Left colon (tissue), 2 donors: ENCODE results near the gene LGR6. TPM values are rescaled to one million over a fixed set of nuclear protein-coding genes. Genes with fewer than 3 reads are reported as not detected.

ENCODE experiments used
- ATAC-seq: fragments of 200-7000 bp; cut with Tn5 transposase; one replicate; pipeline ENCODE4 v1.9.1; 2020; ENCODE audit warnings: mild to moderate bottlenecking, moderate library complexity
- DNase-seq, 2 donors: peaks; one replicate each; pipeline ENCODE4 v3.0.0-alpha.2; 2020
- intact Hi-C, 2 donors: fragments of 100-400 bp; cut with DNase I in 1 of 2; cut with micrococcal nuclease in 1 of 2; formaldehyde crosslinking; loops; one replicate each; pipeline versions ENCODE4 v1.11.2 to v1.14.0; 2022; cut with DNase I, micrococcal nuclease
- total RNA-seq, 2 donors: library from RNA; stranded (reverse); fragmentation: NEBNext Ultra II Directional; extraction: Animal tissue kit (Norgen Biotek cat#: 25700); gene quantifications; one replicate each; pipeline ENCODE4 v1.2.1, GENCODE V29; 2021
- donor health status: DM: no; HTN: no; CAD: no.
- donor health status: DM: yes; HTN: yes; CAD: no.

The LGR6 gene
- total RNA-seq, 2 donors from 2014 or later: 1.1 to 1.9 TPM

DNA sequence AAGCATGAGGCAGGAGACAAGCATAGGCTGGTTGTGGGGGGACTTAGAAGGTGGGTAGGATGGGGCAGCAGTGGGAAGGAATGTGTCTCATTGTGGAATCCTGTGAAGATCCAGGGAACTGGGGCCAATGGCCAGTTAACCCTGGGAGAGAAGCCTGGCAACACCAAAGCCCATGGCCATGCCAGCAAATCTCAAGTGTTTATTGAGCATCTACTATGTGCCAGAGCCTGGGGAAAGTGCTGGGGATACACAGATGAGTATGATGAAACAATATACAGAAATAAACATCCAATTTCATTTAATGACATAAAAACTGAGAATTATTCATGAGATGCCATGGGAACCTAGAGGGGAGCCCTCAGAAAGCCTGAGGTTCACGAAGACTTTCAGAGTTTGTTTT is 17.4 kb downstream of the LGR6 start:
- intact Hi-C loops: no loop called here
- DNase-seq (no peak), ATAC-seq (no peak)

DNA sequence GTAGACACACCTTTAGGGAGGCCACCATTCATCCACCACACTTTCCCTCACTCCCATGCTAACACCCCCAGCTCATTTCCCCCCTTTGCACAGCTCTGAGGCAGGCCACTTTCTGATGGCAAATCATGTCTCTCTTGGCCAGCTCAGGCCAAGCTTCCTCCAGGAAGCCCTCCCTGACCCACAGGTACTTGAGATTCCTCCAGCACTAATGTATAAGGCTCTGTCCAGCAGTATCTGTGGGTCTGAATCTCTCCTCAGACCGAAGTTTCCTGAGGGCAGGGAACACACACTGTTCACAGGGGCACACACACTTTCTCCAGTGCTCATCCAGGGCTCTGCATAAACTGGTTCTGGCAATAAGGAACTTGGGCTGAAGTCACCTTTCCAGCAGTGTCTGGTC is 19.2 kb downstream of the LGR6 start:
- ATAC-seq: no peak
- intact Hi-C loops: no loop called here
- no peak for DNase-seq

DNA sequence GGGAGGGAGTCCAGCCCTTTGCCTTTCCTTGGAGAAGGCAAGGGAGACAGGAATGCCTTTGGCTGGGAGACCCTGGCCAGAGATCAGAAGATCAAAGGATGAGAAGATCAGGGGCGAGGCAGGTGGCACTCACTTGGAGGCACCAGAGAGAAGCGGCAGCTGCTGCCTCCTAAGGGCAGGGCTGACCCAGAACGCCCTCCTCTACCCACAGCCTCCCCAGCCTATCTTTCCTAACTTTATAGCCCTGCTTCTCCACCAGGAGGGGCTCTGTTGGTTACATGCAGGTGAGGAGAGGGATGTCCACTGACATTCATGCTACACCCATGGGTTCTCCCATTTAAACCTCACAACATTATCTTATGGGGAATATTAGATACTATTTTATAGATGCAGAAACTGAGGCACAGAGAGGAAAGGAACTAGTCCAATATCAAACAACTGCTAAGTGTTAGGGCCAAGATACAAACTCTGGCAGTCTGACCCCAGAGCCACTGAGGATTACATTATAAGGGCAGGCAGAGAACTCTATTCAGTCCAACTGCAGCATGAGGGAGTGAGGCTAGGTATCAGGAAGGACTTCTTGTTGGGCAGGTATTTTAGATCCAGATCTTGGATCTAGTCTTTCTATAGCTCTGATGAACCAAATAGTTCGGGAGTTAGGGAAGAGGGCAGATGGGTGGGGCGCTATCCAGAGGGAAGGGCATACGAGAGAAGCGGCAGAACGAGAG is 19.9 kb downstream of the LGR6 start:
- ATAC-seq: peak; percentile 71
- no peak for DNase-seq
- intact Hi-C loops: no loop called here

DNA sequence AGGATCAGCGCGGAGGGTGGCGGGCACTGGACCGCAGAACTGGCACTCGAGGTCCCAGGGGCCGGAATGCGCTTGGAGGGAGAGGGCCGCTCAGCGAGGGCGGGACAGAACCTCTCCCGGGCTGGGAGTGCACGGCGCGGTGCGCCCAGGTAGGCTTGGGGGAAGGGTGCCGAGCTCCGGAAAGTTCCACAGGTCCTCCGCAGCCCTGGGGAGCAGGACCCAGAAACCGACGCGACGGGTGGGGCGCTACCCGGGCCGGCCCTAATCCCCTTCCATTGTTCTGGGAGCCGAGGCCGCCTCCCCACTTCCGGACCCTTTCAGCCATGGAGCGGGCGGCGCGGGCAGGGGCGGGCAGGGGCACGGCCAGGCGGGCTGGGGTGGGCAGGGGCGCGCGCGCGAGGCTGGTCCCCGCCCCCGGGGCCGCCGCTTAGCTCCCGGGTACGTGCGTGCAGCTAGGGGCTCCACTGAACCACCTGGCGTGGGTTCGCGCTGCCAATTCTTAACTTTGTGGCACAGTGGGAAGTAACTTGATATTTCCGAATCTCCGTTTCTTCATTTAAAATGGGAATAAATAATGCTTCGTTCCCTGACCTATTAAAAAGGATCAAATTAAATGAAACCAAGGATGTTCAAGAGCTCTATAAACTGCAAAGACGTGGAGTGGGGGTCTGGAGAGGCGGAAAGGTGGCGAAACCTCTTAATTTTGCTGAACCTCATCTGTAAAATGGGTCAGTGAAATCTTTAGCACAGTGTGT is 20.7 kb downstream of the LGR6 start:
- ATAC-seq: peak; percentile 71
- intact Hi-C loops: no loop called here
- DNase-seq: peak in 1 of 2 donors; percentile 30

DNA sequence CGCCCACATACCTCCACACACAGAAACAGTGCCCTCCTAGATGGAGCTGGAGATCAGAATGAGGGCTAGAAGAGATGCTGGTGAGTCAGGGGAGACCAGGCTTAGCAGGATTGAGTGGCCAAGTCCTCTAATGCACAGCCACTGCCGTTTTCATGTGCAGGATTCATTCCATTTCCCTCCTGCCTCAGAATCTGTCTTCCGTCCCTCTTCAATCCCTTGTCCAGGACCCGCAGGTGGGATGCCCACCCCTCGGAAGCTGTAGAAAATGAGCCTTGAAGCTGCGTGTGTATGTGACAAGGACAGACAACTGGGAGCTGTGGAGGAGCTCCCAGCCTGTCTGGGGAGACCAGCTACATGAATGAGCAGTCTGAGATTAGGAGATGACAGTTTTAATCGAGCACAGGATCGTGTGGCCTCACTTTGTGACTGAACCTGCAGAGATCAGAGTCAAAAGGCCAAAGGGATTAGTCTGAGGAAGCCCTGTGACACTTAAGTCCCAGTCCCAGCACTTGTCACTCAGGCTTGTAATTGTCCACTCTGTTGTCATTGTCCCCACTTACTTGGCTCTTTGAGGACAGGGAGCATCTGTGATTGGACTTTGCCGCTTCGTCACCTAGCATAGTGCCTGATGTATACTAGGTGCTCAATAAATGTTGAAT is 22.0 kb downstream of the LGR6 start:
- DNase-seq (no peak), ATAC-seq (no peak)
- intact Hi-C loops: no loop called here

DNA sequence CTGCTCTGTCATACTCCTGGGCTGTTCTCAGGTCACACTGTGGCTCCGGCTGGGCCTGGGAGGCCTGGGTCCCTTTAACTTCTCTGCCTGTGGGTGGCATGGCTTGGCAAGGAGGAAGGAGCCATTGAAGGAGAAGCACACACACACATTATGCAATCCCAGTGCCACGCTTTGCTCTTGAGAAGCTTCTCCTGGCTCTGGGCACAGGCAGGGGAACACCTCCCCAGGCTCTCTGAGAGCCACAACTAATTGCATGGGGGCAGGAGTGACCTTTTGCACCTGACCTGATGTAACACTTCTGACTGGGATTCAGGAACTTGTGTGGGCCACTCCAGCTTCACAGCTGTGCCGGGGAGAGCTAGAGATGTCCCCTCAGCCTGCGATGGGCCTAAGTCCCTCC is 23.1 kb downstream of the LGR6 start:
- DNase-seq (no peak), ATAC-seq (no peak)
- intact Hi-C loops: no loop called here

DNA sequence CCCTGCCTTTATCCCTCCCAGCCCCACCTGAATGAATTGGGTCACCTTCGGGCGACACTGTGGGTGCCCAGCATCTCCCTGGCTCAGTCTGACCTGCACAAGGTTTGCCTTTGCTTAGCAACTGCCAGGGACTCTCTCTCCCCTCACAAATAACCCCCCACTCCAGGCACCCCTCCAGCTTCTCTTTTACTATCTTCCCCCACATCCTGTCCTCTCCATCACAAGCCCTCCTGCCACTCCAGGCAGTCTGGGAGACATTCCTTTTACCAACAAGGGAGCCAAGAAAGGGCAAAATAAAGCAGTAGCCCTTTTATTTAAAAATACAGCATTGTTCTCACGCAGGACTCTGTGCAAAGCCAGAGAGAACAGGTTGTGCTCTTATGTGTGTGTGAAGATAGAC is 23.9 kb downstream of the LGR6 start:
- intact Hi-C loops: no loop called here
- DNase-seq (no peak), ATAC-seq (no peak)

DNA sequence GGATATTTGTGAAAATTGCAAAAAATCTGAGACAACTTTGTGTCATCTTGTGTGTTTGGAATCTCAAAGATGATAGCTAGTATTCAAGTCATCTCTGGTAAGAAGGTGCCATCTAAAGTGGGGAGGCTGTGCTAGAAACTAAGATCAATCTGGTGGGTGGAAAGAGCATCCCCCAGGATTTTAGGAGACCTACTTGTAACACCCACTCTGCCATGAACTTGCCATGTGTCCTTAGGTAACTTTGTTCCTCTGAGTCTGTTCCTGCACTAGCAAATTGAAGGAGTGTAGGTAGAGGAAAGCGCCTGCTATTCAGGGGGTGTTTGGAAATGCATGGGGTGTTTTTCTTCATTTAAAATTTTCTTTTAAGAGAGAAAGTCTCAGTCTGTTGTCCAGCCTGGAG is 24.4 kb downstream of the LGR6 start:
- DNase-seq (no peak), ATAC-seq (no peak)
- intact Hi-C loops: no loop called here

DNA sequence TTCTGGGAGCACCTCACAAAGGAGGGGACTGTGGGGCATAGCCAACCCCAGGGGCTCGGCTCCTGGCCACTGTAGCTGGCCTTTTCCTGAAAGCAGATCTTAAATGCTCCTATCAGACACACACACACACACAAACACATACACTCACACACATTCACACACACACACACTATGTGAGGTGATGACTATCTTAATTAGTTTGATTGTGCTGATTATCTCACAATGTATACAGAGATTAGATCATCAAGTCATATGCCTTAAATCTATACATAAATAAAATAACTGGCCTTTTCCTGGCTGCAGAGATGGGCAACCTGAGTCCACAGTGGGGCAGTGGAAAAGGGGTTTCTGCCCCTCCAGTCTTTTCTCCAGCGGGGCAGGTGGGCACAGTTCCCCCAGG is 27.1 kb downstream of the LGR6 start:
- ATAC-seq (peak; percentile 34), DNase-seq (no peak)
- intact Hi-C loops: no loop called here

DNA sequence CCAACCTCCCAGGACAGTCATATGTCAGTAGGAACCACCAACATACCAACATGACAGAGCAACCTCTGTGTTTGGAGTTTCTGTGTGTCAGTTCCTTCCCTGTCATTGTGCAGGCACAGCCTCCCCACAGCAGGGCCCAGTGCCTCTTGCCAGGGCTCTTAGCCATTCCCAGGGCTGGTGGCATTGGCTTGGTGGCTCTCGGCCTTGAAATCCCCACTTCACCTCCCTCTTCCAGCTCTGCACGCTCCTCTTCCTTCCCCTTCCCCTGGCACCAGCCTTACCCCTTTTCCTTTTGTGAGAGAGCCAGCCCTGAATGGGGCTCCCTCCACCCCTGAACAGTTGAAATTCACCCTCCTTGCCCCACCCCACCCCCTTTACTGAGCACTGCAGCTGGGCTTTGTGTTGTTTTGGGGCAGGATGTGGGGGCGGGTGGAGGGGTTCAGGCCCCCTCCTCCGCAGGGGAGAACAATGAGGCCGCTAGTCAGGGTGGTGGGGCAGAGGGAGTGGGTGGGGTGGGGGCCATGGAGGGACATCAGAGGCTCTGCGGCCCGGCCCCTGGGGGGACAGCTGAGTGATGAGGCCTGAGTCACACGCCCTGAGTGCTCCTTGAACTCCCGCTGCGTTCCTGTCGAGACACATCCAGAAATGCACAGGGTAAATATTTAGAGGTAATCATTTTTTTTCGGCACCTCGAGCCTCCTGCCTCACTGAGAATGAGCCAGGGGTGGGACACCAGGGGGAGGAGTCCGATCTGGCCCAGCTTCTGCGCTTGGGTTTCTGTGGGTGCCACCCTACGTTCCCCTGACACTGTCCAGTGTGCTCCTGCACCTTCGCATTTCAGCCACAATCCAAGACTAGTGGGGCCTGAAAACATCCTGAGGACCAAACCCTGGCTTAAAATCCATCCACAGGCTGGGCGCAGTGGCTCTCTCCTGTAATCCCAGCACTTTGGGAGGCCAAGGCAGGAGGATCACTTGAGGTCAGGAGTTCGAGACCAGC is 28.6 kb downstream of the LGR6 start:
- DNase-seq (no peak), ATAC-seq (no peak)
- intact Hi-C loops: no loop called here

DNA sequence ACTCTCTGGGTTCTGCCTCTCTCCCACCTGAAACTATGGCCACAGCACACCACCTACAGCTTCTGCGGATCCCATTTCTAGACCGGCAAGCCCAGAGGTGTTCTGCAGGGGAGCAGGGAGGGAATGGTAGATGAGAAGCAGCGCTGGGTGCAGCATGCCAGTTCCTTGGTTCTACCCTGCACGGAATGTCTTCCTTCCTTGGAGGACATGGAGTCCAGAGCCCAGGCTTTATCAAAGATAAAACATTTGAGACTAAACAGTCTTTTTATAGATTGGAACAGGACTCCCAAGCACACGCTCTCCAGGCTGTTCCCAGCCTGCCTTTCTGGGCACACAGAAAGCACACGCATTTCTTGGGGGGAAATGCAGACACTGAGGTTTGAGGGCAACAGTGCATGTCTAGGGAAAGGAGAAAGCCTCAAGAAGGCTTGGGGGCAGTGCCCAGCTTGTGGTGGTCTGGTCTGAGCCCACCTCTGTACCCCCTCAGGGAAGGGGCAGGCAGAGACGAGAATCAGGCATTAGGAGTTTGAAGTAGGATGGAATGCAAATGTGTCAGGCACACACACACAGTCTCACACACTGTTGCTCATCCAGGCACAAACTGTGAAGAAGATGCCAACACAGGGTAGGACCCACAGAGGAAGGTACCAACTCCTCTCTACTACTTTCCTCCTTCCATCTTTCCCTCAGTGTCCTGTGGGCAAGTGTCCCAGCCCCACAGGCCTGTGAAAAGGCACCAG is 29.7 kb downstream of the LGR6 start:
- ATAC-seq: no peak
- intact Hi-C loops: no loop called here

DNA sequence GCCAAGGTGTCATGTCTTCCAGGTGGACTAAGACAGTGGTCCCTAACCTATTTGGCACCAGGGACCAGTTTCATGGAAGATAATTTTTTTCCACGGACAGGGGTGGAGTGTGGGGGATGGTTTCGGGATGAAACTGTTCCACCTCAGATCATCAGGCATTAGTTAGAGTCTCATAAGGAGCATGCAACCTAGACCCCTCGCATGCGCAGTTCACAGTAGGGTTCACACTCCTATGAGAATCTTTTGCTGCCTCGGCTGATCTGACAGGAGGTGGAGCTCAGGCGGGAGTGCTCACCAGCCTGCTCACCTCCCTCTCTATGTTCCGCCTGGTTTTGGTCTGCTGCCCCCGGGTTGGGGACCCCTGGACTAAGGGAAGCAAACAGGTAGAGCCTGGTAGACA is 30.9 kb downstream of the LGR6 start:
- no peak for ATAC-seq
- DNase-seq: no peak
- intact Hi-C loops: no loop called here

More for the DNA sequence above, 29.7 kb downstream of the LGR6 start:
- DNase-seq: no peak

DNA sequence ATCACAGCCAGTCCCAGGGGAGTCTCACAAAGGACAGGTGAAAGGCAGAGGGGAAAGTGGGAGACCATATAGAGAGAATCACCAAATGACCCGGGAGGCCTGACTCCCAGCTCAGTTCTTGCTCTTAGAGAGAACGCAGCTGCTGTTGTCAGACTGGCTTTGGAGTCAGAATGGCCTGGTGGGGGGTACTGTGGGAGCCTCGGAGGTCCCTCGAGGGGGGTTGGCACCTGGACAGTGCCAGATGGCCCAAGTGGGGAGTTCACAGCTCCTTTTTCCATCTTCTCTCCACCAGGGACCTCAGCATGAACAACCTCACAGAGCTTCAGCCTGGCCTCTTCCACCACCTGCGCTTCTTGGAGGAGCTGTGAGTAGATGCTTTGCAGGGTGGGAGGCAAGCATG is 31.5 kb downstream of the LGR6 start:
- ATAC-seq: no peak
- intact Hi-C loops: no loop called here

DNA sequence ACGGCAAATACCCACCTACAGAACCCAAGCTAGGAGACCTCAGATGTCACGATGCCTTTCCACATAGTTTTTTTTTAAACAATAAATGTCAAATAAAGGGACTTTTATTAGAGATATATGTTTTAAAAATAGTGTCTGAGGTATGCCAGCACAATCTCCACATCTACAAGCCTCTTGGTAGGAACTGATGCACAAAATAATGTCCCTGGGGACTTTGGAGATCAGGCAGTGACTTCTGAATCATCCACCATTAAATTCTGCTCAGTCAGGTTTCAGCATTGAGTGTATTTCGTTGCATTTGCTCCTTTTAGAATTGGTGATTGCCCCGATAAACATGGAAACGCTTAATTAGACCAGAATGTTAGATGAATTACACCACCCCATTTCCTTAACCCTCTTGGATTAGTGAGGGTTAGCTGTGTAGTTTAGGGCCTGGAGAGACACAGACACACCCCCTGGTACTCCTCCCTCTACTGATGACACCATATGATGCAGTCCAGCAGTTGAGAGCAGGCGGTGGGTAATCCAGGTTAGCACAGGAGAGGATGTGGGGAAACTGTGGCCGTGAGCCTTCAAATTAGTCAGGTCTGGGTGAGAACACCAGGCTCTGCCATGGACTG is 33.6 kb downstream of the LGR6 start:
- ATAC-seq: no peak
- intact Hi-C loops: no loop called here
- DNase-seq: no peak

More for the DNA sequence above, 31.5 kb downstream of the LGR6 start:
- no peak for DNase-seq

DNA sequence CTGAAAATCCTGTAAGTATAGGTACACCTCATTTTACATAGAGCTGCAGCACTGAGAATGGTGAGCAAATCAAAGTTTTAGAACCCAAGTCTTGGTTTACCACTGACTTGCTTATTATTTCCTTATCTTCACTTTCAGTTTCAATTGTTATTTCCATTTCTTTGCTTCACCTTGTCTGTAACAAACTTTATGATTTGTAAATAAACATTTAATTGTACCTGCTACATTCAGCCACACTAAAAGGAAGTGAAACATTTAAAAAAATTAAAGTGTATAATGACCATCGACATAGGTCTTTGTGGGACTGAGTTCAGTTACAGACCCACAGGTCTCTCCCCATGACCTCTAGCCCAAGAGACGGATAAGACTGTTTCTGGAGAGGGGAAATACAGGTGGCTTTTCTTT is 34.4 kb downstream of the LGR6 start:
- DNase-seq (no peak), ATAC-seq (peak; percentile 79)

DNA sequence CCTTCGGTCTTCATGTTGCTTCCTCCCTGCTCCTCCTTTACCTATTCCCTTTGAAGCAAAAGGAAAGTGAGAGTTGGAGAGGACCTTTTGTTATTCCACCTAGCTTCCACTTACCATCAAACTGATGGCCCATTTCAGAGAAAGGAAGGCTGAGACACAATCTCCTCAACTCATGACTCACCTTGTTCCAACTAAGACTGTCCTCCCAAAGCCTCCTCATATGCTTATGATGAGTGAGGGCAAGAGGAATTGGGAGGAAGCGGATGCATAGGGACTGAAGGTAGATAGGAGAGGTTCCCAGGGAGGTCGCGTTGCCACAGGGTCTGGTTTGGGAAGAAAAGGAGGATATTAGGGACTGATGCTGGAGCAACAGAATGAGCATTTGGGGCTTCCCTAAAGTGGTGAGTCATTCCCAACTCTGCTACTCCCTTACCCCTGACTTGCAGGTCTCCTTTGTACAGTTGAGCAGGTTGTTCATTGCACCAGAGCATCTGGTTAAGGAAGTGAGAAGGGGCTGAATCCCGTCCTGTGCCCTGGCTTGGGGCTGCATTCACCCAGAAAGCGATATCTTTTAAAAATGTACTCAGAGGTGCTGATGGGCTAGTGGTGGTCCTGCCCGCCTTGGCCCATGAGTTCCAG is 35.0 kb downstream of the LGR6 start:
- intact Hi-C loops: no loop called here
- ATAC-seq (no peak), DNase-seq (no peak)

More for the DNA sequence above, 34.4 kb downstream of the LGR6 start:
- intact Hi-C loops: no loop called here

DNA sequence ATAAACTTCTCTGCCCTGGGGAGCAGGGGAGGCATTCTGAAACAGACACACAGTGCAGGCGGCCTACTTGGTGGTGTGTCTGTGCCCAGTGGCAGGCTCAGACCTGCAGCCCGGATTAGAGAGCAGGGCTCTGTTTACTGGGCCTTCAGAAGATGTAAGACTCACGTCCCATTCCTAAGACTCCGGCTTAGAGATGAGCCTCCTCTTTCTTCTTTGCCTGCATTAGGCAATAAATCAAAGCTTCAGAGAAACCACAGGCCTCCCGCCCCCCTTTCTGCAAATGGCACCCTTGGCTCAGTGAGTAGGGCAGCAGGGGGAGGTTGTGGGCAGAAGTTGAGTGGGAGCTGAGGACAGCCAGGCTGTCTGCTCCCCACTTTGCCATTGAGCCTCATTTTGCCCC is 35.8 kb downstream of the LGR6 start:
- intact Hi-C loops: no loop called here
- ATAC-seq (no peak), DNase-seq (no peak)
